22Rv1 (cell line): ENCODE data around the gene NADSYN1.

Experiments
- H3K27ac ChIP-seq: fragments of 450-650 bp; 2 replicates; pipeline ENCODE4 v1.5.1; 2017
- CTCF ChIP-seq: fragments of 450-650 bp; IDR thresholded peaks from 2 replicates; pipeline ENCODE4 v1.5.1; 2017; ENCODE audit warnings: mild to moderate bottlenecking
- ZFX ChIP-seq: fragments of 450-650 bp; IDR thresholded peaks from 2 replicates; pipeline ENCODE4 v1.6.1; 2017; ENCODE audit warnings: antibody characterized with exemption, borderline replicate concordance

Gene NADSYN1

GRCh38 chr11:71542382-71542781, 89.4 kb downstream of the NADSYN1 start:
- no peak overlapping the region for H3K27ac ChIP-seq
- TF ChIP-seq ZFX (no peak), CTCF (no peak)

- no peak overlapping the region for H3K27ac ChIP-seq
- TF ChIP-seq CTCF (no peak), ZFX (no peak)
These were observed 90.1 kb downstream of the NADSYN1 start for GRCh38 chr11:71542879-71543777.

GRCh38 chr11:71543866-71544265, 90.9 kb downstream of the NADSYN1 start:
- no peak overlapping the region for H3K27ac ChIP-seq

GRCh38 chr11:71544525-71545214, 91.7 kb downstream of the NADSYN1 start:
- no peak overlapping the region for H3K27ac ChIP-seq
- TF ChIP-seq ZFX, result no peak
- TF ChIP-seq CTCF, result no peak

More at GRCh38 chr11:71543866-71544265, 90.9 kb downstream of the NADSYN1 start:
- TF ChIP-seq CTCF (no peak), ZFX (no peak)

GRCh38 chr11:71545405-71545966, 92.5 kb downstream of the NADSYN1 start:
- H3K27ac ChIP-seq, result no peak overlapping the region
- TF ChIP-seq ZFX (no peak), CTCF (no peak)

- no peak within 1 kb of the TSS for H3K27ac ChIP-seq
- TF ChIP-seq CTCF (no peak), ZFX (no peak)
These were observed 95.1 kb downstream of the NADSYN1 start, which contains the start of gene KRTAP5-9 for GRCh38 chr11:71548120-71548519. KRTAP5-9 (plus strand) TSS chr11:71548420; CDS start chr11:71548658, 238 bp downstream.
